ENCODE measurements around the gene CAT.

Gene CAT

DNA sequence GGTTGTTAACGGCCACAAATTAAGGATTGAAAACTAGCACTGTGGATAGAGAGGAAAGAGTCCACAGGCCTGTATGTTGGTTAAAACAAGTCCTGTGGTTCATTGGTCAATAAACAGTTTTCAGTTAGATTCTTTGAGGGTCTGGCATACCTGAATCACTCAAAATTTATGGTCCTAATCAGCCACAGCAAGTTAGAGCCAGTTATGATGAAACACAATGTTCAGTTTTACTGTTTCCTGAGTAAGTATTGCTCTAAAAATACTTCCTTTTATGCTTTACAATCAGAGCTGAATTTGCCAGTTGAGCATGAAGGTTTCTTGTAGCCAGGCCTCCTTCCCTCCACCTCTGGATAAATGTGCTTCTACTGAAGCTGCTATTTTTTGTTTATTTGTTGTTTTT, 12.9 kb upstream of the CAT start:
- DNase-seq, result no peak

DNA sequence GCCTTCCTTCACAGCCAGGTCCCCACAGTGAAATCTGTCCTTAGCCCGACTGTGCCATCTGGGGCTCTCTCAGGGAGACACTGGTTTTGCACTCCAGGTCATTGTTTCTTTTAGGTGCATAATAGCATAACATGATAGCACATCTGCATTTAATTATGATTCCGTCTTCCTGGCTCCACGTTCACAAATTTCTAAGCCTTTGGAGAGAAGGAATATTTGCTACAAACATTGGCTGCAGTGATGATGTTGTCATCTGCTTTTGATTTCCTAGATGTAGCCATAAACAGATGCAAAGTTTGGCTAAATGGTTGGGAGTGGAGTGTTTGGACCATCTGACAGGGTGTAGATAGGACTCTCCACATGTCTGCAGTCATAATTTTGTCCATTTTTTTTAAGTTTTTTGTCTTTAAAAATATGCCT, 12.0 kb upstream of the CAT start:
- DNase-seq, result no peak

DNA sequence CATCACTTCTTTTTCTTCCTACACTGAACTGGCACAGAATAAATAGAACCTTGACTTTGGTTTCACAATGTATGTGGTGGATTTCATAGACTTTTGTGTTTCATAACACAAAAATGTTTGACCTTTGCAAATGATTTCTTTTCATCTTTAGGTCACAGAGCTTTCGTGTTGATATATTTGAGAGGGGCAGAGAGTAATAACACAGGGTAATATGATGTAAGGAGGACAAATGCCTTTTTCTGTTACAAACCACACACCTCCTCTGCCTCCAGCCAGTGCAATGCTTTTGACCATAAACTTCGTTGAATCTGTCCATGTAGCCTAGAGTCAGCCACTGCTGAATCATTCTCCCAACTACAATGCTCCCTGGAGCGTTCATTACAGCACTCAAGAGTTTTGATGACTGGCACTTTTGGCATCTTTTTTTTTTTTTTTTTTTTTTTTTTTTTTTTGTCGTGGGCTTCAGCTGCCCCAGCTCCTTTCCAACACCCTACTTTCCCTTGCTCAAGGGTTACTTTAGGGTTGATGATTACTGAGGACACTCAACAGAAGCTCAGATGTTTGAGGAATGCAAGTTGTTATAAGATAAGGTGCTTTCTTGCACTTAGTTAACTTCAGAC, 11.4 kb upstream of the CAT start:
- no peak for DNase-seq

DNA sequence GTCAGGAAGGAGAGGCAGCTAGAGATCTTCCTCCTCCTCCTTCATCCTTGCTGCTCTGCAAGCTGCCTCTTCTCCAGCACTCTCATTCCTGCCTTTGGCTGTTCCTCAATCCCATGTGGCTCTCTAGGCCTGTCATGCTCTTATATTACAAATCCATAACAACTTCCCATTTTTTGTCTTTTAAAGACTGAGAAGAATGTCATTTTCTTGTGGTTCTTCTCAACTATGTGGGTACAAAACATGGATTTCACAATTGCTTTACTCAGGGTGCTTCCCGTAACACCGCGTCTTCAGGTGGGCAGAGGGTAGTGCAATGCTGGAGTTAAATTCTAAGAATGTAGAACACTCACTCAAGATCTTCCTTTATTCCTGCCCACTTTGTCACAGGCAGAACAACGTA, 6.8 kb upstream of the CAT start:
- DNase-seq, result no peak

DNA sequence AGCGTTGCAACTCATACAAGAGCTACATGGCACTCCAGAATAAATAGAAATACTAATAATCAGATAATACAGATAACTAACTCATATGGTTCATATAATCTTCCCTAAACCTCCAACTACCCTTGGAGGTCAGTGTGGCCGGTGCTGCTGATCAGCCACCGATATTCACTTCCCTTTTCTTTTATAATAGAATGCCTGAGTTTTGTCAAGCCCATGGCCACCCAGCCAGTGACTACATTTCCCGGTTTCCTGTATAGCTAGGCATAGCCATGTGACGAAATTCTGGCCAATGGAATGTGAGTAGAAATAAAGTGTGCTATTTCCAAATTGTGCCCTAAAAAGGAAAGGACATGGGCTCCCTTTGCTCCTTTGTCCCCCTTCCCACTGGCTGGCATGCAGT, 5.9 kb upstream of the CAT start:
- DNase-seq, result no peak

DNA sequence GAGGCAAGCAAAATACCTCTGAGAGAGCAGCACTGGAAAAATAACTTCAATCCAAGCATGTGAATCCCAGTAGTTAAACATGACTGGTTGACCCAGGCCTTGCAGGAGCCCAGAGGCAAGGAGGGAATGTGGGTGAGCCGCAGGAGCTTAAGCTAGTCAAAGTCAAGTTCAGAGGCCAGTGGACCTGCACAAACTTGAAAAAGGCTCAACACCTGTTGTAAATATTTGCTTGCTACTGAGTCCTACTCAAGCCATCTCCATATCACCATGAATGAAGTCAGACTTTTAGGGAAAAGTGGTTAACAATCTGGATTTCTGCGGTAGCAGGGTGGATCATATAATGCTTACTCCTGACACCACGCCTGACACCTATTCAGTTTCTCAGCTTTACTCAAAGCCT, 4.8 kb upstream of the CAT start:
- no peak for DNase-seq

DNA sequence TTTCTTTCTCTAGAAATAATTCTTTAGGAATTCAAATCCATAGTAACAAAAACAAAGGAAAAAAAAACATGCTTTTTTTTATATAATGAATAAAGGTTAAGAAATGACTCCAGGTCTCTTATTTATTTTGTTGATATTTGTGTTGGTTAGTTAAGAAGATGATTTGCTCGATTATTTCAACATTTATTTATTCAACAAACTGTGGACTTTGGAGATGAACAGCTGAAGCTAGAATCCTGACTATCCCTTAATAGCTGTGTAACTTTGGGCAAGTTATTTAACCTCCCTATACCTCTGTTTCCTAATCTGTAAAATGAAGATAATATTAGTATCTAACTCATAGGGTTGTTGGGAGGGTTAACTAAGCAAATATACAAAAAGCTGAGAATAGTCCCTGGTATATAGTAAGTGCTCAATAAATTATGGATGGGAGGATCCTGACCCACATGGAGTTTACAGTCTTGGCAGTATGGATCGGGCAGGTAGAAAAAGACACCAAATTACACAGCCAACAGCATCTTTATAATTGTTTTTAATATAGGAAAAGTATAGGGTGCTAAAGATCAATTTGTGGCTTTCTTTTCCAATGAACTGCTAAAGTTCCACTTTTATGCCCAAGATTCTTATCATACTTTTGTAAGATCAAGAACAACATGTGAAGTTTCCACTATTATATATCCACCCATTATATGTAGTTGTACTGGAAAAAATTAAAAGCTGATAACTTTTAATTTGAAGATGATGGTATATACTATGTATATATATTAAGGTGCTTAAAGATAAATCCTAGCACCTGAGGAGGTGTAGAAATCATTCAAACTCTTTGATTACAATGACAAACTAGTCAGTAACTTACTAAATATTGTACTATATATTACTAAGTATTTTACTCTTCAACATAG, 1.3 kb upstream of the CAT start:
- no peak for DNase-seq

DNA sequence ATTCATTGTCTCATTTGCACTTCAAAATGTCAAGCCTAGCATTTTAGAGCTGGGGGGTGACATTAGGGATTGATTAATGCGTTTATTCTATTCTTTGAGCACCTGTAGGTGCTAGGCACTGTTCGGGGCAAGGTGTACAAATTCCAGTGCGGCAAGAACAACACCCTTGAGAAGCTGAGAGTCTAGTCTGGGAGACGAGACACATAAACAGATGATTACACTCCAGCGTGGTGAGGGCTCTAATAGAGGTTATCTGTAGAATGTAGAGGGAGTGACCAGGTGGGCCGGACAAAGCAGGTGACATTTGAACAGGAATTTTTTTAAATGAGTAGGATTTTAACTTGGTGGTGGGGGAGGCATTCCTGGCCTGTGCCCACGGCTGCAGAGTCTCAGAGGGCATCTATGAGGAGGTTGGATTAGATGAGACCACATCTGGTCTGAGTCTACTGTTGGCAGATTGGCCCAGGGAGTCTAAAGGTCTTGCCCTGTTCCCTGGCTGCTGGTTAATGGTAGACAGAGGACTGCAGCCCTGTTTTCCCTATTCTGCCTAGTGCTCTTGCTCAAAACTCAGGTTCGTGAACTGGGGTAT, 970 bp downstream of the CAT start:
- no peak for DNase-seq

DNA sequence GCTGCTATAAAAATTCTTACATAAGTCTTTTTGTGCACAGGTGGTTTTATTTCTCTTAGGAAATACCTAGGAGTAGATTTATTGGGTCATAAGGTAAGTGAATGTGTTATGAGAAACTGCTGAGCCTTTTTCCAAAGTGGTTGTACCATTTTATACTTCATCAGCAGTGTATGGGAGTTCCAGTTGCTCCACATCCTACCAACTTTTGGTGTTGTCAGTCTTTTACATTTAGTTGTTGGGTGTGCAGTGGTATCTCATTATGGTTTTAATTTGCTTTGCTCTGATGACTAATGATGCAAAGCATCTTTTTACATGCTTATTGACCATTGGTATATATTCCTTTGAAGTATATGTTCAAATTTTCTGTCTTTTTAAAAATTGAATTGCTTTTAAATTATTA, 3.1 kb downstream of the CAT start:
- no peak for DNase-seq

DNA sequence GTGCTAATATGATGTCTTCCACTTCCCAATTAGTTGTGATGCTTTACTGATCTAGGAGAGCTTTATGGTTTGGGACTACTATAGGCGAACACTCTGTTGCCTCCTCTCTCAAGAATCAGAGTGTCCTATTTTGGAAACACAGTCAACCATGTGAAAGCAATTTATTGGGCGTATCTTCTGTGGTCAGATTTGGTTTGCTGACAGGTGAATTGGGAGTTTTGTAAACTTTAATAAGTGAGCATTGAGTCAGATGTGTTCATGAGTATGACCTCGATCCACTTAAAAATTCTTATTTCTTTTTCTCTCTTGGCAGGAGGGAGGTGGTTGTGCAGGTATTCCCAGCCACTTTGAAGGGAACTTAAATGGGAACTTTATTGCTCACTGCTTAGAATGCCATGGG, 4.4 kb downstream of the CAT start:
- DNase-seq, result no peak

DNA sequence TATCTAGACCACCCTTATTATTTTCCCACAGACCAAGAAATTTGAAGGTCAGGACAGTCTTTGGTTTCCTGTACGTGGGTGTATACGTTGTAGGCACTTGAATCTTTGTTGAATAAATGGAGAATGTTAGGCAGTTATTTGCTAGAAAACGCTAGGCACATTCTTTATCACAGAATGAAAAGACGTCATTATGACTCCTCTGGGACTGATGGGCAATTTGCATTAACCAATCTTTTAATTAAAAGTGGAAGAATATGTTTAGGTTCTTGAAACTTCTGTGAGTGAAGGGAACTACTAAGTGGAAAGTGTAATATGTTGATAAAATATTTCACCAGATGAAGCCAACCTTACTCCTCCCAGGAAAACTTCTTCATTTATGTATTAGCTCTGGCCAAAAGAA, 5.7 kb downstream of the CAT start:
- DNase-seq, result no peak

DNA sequence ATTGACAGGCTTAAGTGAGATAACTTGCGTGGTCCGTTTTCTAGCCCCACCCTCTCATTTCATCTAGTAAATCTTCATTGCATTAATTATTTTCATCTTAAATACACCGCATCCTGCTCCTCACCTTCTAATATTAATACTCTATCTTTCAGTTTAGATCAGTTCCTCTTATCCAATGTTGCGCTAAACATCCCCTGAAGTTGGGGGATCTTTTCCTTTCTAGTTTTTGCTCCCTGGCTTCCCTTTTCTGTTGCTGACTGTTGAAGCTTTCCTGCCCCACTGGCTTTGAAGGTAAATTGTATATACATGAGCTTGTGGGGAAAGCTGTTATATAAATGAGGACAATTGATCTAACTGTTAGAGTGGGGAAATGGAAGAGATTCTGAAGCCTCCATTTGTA, 7.2 kb downstream of the CAT start:
- no peak for DNase-seq

DNA sequence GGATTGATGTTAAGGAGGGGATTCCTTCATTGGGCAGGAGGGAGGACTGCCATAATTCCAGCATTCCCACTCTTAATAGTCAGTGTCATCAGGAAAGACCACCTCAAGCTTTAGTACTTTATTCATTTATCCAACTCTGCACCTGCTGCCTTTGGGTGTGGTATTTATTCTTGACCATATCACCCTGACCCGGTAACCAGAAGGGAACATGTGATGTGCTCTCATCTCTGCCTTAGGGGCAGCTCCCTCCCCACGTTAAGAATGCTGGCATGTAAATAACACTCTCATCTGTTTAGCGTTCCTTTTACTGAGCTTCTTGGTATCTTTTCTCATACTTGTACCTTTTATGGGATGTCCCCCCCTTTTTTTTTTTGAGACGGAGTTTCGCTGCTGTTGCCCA, 7.7 kb downstream of the CAT start:
- DNase-seq, result no peak

DNA sequence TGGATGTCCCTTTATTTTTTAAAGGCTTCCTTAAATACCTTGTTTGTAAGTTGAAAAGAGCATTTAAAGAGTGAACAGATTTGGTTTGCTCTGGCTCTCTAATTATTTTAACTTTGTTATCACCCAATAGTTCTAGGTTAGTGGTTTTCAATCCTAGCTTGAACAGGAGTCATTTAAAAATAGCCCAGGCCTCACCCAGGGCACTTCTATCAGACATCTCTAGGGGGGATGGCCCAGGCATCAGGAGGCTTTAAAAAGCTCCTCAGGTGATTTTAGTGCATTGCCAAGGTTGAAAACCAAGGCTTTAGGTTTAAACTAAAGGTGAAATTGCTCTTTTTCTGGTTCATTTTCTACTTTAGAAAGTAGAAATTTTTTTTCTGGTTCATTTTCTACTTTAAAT, 8.3 kb downstream of the CAT start:
- DNase-seq, result no peak

DNA sequence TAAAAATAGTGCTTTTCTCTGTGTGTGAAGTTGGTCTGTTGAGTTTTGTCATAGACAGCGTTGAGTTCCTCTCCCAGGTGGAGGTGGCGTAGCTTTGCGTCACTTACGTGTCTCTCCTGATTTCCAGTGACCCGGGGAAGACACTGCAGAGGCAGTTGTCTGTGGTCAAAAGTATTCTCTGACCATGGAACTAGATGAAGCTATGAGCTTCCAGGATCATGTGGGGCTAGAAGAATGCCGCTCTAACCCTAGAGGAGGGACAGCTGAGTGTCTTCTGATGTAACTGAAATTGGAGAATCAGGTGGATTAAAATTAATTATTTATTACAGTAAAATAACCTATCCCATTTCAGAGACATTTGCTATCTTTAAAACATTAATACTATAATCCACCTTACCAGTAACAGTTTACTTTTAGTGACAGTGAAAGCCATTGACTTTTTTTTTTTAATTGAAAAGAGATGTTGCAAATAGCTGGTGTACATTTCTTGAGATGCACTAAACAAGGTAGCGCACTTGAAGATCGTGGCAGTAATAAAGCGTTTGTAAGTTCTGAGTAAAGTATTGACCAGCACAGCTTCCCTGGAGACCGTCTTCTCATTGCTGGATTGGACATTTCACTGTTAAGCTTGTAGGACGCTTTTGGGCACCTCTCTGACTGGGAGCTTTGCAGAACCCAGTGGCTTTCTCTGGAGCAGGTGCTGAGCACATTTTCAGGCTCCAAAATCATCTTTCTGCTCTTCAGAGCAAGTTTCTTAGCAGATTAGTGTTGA, 9.7 kb downstream of the CAT start:
- no peak for DNase-seq

DNA sequence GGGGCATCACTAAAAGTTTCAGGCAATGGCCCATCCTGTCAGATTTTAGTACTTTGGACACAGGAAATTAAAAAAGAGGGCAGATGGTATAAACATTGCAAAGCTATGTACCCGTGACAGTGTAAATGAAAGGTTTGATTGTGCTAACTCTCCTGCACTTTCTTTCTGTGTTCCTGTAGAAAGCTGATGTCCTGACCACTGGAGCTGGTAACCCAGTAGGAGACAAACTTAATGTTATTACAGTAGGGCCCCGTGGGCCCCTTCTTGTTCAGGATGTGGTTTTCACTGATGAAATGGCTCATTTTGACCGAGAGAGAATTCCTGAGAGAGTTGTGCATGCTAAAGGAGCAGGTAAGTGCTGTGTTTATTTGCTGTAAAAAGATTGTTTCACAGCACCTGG, 10.3 kb downstream of the CAT start:
- DNase-seq, result no peak

DNA sequence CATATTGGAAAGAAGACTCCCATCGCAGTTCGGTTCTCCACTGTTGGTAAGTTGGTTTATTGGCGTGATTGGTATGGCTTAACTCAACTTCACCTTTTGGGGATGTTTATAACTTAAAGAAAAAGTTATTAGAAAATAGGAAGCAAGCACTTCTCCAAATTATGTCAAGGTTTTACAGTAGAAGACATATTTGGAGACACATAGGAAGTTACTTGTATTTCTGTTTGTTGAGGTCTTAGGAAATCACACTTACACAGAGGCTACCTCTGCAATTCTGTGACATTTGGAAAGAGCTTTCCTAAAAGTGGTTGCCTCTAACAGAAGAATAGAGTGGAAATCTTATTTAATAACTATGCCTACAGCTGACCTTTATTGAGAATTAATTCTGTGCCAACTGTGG, 12.3 kb downstream of the CAT start:
- DNase-seq, result no peak

DNA sequence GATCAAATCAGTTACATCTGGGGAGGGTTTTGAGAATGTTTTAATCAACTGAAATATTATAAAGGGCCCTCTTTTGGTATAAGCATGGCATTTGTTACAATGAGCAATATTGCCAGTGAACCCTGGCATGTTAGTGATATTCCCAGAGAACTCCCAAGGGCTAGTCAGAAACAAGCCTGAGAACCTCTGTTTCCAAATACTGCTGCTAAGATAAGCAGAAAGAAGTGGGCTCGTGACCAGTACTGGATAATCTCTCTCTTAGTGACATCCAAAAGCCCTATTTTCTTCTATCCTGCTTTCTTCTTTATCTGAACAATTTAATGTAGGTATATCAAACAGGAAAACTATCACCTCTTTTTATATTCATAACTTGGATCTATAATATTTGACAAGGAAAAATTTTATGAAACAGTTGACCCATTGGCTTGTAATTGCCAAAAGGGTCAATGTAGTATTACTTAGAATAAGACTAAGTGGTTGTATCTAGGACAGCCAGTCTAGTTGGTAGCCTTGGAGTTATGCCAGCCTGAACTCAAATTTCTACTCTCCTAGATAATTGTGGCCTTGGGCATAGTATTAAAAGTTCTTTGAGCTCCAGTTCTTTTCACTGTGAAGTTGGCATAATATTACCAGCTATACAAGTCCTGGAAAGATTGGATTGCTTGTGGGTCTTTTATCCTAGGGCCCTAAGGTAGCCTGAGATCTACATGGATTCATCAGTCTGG, 15.7 kb downstream of the CAT start:
- DNase-seq, result no peak

DNA sequence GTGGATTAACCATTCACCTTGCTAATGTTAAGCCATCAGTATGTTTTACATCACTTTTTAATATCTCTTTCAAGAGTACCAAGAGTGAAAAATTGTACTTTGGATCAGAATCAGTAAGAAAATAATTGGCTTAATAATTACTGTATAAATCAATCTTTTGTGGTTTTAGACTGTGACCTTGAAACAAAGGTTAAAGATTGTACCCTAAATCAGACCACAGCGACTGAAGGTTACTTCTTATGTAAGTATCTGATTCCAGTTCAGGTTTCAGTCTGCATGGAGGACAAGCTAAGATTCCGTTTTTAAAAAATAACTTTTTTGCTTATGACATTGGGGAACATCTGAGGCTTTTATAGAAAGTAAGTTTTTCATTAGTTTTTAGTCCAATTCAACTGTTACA, 18.9 kb downstream of the CAT start:
- no peak for DNase-seq

DNA sequence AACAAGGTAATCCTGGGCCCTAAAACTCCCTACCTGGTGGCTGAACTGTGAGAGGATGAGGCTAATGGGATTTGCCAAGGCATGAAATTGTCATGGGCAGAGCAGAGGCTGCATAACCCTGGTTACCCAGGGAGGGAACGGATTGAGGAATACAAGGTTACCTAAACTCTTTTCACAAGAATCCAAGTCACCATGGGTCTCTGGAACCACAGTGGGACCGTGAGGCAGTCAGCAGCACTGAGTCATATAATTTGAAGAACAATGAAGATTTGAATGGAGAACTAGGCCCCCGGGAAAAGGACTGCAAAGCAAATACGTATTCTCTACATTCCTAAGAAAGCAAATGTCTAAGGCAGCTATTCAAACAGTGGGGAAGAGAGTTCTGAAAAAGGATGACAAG, 19.8 kb downstream of the CAT start:
- DNase-seq, result no peak

DNA sequence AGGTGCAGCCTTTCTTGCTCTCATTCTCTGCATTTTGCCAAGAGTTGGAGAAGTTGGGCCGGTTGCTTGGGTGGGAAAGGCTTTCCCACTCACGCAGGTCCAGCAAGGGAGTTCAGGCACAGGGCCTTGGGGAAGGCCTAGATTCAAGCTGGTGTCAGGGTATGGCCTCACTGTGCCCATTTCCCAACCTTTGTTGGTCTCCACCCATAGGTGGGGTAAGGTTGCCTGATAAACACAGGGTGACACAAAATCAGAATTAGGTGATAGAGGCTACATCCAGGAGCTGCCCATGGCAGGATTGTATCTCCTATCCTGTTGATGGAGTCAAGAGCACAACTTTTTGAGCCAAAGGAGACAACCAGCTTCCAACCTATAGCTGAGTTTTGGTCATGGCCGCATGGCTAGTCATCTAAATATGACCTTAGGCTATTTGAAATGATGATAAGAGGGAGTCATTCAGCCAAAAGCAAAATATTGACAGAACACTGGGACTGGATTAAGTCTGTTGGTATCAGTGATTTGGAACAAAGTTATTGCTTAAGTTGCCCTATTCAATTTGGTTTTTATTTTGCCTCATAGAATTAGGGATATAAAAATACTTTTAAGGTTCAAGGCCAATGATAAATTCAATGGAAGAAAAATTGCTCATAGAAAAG, 20.9 kb downstream of the CAT start:
- DNase-seq, result no peak

DNA sequence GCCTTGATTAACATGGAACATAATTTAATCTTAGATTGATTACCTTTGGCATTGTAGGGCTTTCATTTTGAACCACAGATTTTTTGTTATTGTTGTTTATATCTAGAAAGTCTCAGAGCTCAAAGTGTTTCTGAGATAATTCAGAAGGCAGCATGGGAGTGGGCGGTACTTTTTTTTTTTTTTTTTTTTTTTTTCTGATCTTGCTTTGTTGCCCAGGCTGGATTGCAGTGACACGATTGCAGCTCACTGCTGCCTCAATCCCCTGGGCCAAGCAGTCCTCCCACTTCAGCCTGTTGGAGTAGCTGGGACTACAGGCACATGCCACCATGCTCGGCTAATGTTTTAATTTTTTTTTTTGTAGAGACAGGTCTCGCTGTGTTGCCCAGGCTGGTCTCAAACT, 21.5 kb downstream of the CAT start:
- DNase-seq, result no peak

Measured in NCI-H526 treated with DMSO at 0.1 percent for 48 hours (cell line).